Thyroid gland (tissue), 4 donors: Measurements from ENCODE around the gene ARHGEF10L.

ENCODE experiments used
- POLR2A ChIP-seq, 2 donors: fragments of 450-650 bp; IDR thresholded peaks; one replicate each; pipeline ENCODE4 v1.6.1; 2017; ENCODE audit warnings: antibody characterized with exemption in 2 of 2, mild to moderate bottlenecking in 2 of 2, moderate library complexity in 1 of 2
- TF ChIP-seq, protein P1 (sequence below), 6 experiments: fragments of 200-600 bp in 3 of 6; fragments of 450-650 bp in 3 of 6; sonication (generic) in 3 of 6; IDR thresholded peaks; one replicate each; pipeline ENCODE4 v1.5.1; 2016 to 2019; ENCODE audit warnings: antibody characterized with exemption in 6 of 6, mild to moderate bottlenecking in 2 of 6, inconsistent platforms in 1 of 6, moderate library complexity in 1 of 6

DNA sequence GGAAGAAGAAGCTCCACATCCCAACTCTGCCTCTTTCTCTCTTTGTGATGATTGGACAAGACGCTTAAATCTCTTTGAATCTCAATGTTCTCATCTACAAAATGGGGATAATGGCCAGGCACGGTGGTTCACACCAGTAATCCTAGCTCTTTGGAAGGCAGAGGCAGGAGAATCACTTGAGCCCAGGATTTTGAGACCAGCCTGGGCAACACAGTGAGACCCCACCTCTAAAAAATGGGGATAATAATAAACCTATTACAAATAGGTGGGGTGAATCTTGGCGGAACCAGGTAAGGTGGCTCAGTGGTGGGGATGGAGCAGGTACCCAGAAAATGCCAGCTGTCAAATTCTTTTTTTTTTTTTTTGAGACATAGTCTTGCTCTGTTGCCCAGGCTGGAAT, 29.4 kb upstream of the ARHGEF10L start:
- no peak for TF ChIP-seq POLR2A (IDR thresholded peaks at IDR 0.05)
- TF ChIP-seq, protein P1, sequence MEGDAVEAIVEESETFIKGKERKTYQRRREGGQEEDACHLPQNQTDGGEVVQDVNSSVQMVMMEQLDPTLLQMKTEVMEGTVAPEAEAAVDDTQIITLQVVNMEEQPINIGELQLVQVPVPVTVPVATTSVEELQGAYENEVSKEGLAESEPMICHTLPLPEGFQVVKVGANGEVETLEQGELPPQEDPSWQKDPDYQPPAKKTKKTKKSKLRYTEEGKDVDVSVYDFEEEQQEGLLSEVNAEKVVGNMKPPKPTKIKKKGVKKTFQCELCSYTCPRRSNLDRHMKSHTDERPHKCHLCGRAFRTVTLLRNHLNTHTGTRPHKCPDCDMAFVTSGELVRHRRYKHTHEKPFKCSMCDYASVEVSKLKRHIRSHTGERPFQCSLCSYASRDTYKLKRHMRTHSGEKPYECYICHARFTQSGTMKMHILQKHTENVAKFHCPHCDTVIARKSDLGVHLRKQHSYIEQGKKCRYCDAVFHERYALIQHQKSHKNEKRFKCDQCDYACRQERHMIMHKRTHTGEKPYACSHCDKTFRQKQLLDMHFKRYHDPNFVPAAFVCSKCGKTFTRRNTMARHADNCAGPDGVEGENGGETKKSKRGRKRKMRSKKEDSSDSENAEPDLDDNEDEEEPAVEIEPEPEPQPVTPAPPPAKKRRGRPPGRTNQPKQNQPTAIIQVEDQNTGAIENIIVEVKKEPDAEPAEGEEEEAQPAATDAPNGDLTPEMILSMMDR (IDR thresholded peaks at IDR 0.05): no peak
